ENCODE data around the gene RPGR.

RPGR gene

DNA sequence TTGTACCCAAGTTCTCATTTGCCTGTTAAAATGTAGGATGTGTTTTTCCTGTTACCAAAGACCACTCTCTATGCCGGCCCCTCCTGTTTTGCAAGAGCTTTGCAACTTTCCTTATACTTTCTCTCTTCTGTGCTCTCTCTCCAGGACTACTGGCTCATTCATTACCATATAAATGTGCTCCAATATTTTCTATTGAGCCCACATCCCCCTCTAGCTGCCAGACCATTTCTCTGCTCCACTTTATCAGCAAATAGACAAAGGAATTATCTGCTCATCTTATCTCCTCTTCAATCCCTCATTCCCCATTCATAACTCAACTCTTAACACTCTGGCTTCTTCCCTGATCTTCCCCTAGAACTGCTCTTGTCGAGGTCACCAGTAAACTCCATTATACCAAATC is 33.6 kb downstream of the RPGR start:
- no peaks in the 10 kb centered on the region for H3K9me2 ChIP-seq (ENCODE audit: low read depth, low read length)
- no peaks in the 10 kb centered on the region for H3K4me1 ChIP-seq (ENCODE audit: insufficient read depth, low read length, severe bottlenecking)
- H3K27ac ChIP-seq (ENCODE audit: low read depth, low read length, poor library complexity, severe bottlenecking), result no peak overlapping the region
- no peak for TF ChIP-seq EZH2 (IDR thresholded peaks at IDR 0.05; ENCODE audit: borderline replicate concordance, low read length)
- TF ChIP-seq, protein P1, sequence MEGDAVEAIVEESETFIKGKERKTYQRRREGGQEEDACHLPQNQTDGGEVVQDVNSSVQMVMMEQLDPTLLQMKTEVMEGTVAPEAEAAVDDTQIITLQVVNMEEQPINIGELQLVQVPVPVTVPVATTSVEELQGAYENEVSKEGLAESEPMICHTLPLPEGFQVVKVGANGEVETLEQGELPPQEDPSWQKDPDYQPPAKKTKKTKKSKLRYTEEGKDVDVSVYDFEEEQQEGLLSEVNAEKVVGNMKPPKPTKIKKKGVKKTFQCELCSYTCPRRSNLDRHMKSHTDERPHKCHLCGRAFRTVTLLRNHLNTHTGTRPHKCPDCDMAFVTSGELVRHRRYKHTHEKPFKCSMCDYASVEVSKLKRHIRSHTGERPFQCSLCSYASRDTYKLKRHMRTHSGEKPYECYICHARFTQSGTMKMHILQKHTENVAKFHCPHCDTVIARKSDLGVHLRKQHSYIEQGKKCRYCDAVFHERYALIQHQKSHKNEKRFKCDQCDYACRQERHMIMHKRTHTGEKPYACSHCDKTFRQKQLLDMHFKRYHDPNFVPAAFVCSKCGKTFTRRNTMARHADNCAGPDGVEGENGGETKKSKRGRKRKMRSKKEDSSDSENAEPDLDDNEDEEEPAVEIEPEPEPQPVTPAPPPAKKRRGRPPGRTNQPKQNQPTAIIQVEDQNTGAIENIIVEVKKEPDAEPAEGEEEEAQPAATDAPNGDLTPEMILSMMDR (IDR thresholded peaks at IDR 0.05; ENCODE audit: low read length), result no peak
- no peaks in the 10 kb centered on the region for H4K20me1 ChIP-seq (ENCODE audit: insufficient read depth, low read length)
- H3K79me2 ChIP-seq (ENCODE audit: insufficient read depth, low read length), result no peaks in the 10 kb centered on the region
- H3K27me3 ChIP-seq (ENCODE audit: insufficient read depth, low read length), result no peaks in the 10 kb centered on the region
- H3K9me3 ChIP-seq (ENCODE audit: low read length), result no peaks in the 10 kb centered on the region
- H3K36me3 ChIP-seq (ENCODE audit: insufficient read depth, low read length), result no peaks in the 10 kb centered on the region
- no peak overlapping the region for H3K4me2 ChIP-seq (ENCODE audit: low read length)
- H2AFZ ChIP-seq (ENCODE audit: low read length), result no peak overlapping the region
- H3K9ac ChIP-seq (ENCODE audit: low read length), result no peak overlapping the region
- no peak overlapping the region for H3K4me3 ChIP-seq (ENCODE audit: low read depth, low read length, poor library complexity, severe bottlenecking)
- no peaks in the 10 kb centered on the region for H3F3A ChIP-seq (ENCODE audit: insufficient read depth, low read length)

DNA sequence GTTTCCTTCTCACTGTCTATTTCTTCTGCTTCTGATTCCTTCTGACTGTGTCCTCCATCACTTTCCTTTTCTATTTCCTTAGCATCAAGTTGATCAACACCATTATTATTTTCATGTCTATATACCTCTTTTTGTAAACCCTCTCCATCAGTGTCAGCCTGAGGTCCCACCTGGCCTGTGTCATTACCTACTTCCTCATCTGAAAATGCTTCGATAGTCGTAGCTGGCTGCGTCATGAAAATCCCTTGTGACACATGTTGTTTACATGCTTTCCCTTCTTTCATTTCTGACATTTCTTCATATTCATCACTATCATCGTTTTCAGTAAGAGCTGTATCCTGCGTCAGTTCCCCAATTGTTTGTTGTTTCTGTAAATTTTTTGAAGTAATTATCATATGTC is 39.6 kb downstream of the RPGR start:
- no peaks in the 10 kb centered on the region for H3K36me3 ChIP-seq (ENCODE audit: insufficient read depth, low read length)
- H3K27ac ChIP-seq (ENCODE audit: low read depth, low read length, poor library complexity, severe bottlenecking), result no peak overlapping the region
- no peak for TF ChIP-seq EZH2 (IDR thresholded peaks at IDR 0.05; ENCODE audit: borderline replicate concordance, low read length)
- TF ChIP-seq, protein P1 (IDR thresholded peaks at IDR 0.05; ENCODE audit: low read length), result no peak
- H3K9me3 ChIP-seq (ENCODE audit: low read length), result no peaks in the 10 kb centered on the region
- H2AFZ ChIP-seq (ENCODE audit: low read length), result no peak overlapping the region
- H3K4me1 ChIP-seq (ENCODE audit: insufficient read depth, low read length, severe bottlenecking), result peaks cover 8% of the 10 kb centered on the region
- no peaks in the 10 kb centered on the region for H3F3A ChIP-seq (ENCODE audit: insufficient read depth, low read length)
- H3K79me2 ChIP-seq (ENCODE audit: insufficient read depth, low read length), result no peaks in the 10 kb centered on the region
- H3K9ac ChIP-seq (ENCODE audit: low read length), result no peak overlapping the region
- no peak overlapping the region for H3K4me3 ChIP-seq (ENCODE audit: low read depth, low read length, poor library complexity, severe bottlenecking)
- no peaks in the 10 kb centered on the region for H3K27me3 ChIP-seq (ENCODE audit: insufficient read depth, low read length)
- no peaks in the 10 kb centered on the region for H4K20me1 ChIP-seq (ENCODE audit: insufficient read depth, low read length)
- H3K9me2 ChIP-seq (ENCODE audit: low read depth, low read length), result no peaks in the 10 kb centered on the region
- no peak overlapping the region for H3K4me2 ChIP-seq (ENCODE audit: low read length)

DNA sequence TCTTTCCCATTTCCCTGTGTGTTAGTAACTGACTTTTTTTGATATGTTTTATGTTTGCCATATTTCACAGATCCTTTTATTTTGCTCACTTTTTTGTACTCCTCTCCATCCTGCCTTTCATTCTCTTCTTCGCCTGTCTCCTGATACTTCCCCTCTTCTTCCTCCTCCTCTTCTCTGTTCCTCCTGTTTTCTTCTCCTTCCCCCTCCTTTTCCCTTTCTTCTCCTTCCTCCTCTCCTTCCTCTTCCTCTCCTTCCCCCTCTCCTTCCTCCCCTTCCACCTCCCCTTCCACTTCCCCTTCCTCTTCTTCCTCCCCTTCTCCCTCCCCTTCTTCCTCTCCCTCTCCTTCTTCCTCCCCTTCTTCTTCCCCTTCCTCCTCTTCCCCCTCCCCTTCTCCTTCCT is 41.7 kb downstream of the RPGR start:
- H3K4me2 ChIP-seq (ENCODE audit: low read length), result no peak overlapping the region
- H3K4me3 ChIP-seq (ENCODE audit: low read depth, low read length, poor library complexity, severe bottlenecking), result no peak overlapping the region
- no peak overlapping the region for H2AFZ ChIP-seq (ENCODE audit: low read length)
- no peaks in the 10 kb centered on the region for H3K27me3 ChIP-seq (ENCODE audit: insufficient read depth, low read length)
- no peaks in the 10 kb centered on the region for H3K36me3 ChIP-seq (ENCODE audit: insufficient read depth, low read length)
- no peaks in the 10 kb centered on the region for H3K9me3 ChIP-seq (ENCODE audit: low read length)
- no peak overlapping the region for H3K9ac ChIP-seq (ENCODE audit: low read length)
- H3F3A ChIP-seq (ENCODE audit: insufficient read depth, low read length), result no peaks in the 10 kb centered on the region
- peaks cover 8% of the 10 kb centered on the region for H3K4me1 ChIP-seq (ENCODE audit: insufficient read depth, low read length, severe bottlenecking)
- no peaks in the 10 kb centered on the region for H3K79me2 ChIP-seq (ENCODE audit: insufficient read depth, low read length)
- TF ChIP-seq, protein P1 (IDR thresholded peaks at IDR 0.05; ENCODE audit: low read length), result no peak
- no peak for TF ChIP-seq EZH2 (IDR thresholded peaks at IDR 0.05; ENCODE audit: borderline replicate concordance, low read length)
- no peak overlapping the region for H3K27ac ChIP-seq (ENCODE audit: low read depth, low read length, poor library complexity, severe bottlenecking)
- H4K20me1 ChIP-seq (ENCODE audit: insufficient read depth, low read length), result no peaks in the 10 kb centered on the region
- no peaks in the 10 kb centered on the region for H3K9me2 ChIP-seq (ENCODE audit: low read depth, low read length)

Measured in OCI-LY1 (cell line).